H1 (cell line): Measurements from ENCODE around the gene RNF126. TPM values are rescaled to one million over a fixed set of nuclear protein-coding genes. Genes with fewer than 3 reads are reported as not detected.

Experiments
- CTCF ChIA-PET: fragments of 300-600 bp; sonication (Branson Sonifier 250); formaldehyde crosslinking; loops from one replicate; lab custom pipeline; 2021; ENCODE audit not compliant: partially characterized antibody; lab: Charles Lee
- POLR2A ChIA-PET: fragments of 300-600 bp; sonication (Branson Sonifier 250); formaldehyde crosslinking; loops from one replicate; lab custom pipeline; 2021; ENCODE audit warnings: inconsistent platforms; ENCODE audit not compliant: partially characterized antibody; lab: Charles Lee
- DNase-seq, 2 experiments: peaks; one replicate each; pipeline versions ENCODE4 v3.0.0 to v3.0.0-alpha.2; 2010 to 2022; ENCODE audit warnings: low spot score in 2 of 2, low read depth in 1 of 2, mixed read lengths in 1 of 2
- FAIRE-seq: peaks from 2 replicates; lab custom pipeline; 2011; peaks lifted over from hg19 to GRCh38; lab: Jason Lieb, UNC
- H2AFZ ChIP-seq: 2 replicates; pipeline ENCODE4 v1.8.1; 2012; ENCODE audit warnings: low read length, inconsistent platforms
- H2AK5ac ChIP-seq: 2 replicates; pipeline ENCODE4 v1.6.1; 2013; ENCODE audit warnings: low read depth, low read length
- H2BK120ac ChIP-seq: replicated peaks from 2 replicates; pipeline ENCODE3; 2013; ENCODE audit warnings: low read depth, low read length, inconsistent platforms
- H2BK12ac ChIP-seq: 2 replicates; pipeline ENCODE4 v1.6.1; 2013; ENCODE audit warnings: low read depth, low read length
- H2BK15ac ChIP-seq: 2 replicates; pipeline ENCODE4 v1.6.1; 2013; ENCODE audit warnings: low read length
- H2BK20ac ChIP-seq: 2 replicates; pipeline ENCODE4 v1.6.1; 2013; ENCODE audit warnings: low read length
- H2BK5ac ChIP-seq: 2 replicates; pipeline ENCODE4 v1.6.1; 2013; ENCODE audit warnings: low read depth, low read length
- H3K14ac ChIP-seq: 2 replicates; pipeline ENCODE4 v1.6.1; 2013; ENCODE audit warnings: inconsistent platforms; ENCODE audit not compliant: insufficient read length
- H3K18ac ChIP-seq: 2 replicates; pipeline ENCODE4 v1.6.1; 2013; ENCODE audit warnings: low read length; ENCODE audit errors: extremely low read depth
- H3K23ac ChIP-seq: 2 replicates; pipeline ENCODE4 v1.6.1; 2013; ENCODE audit warnings: inconsistent platforms; ENCODE audit not compliant: insufficient read length
- H3K23me2 ChIP-seq: 2 replicates; pipeline ENCODE4 v1.6.1; 2013; ENCODE audit warnings: low read depth, low read length
- H3K27ac ChIP-seq: 2 replicates; pipeline ENCODE4 v1.6.1; 2011; ENCODE audit warnings: low read depth, low read length, inconsistent platforms
- H3K27me3 ChIP-seq, 4 experiments: replicated peaks in 1 of 4; 1 replicate in 1 of 4; 2 replicates in 3 of 4; pipeline versions ENCODE4 v1.6.1 to v1.8.1; 2011 to 2013; ENCODE audit warnings: low read length in 3 of 4, mild to moderate bottlenecking in 3 of 4, inconsistent platforms in 2 of 4, mixed read lengths in 2 of 4, moderate library complexity in 1 of 4; ENCODE audit not compliant: control insufficient read depth in 3 of 4, insufficient read depth in 3 of 4; ENCODE audit errors: extremely low read depth in 1 of 4
- H3K36me3 ChIP-seq, 4 experiments: 2 replicates each; pipeline versions ENCODE4 v1.6.1 to v1.8.1; 2011 to 2013; ENCODE audit warnings: mild to moderate bottlenecking in 4 of 4, low read length in 3 of 4, moderate library complexity in 2 of 4, control low read depth in 1 of 4, inconsistent platforms in 1 of 4; ENCODE audit not compliant: insufficient read depth in 4 of 4, control insufficient read depth in 2 of 4
- H3K4ac ChIP-seq: replicated peaks from 2 replicates; pipeline ENCODE3; 2013; ENCODE audit warnings: low read length, low read depth, mixed read lengths, inconsistent platforms; ENCODE audit not compliant: insufficient read length
- H3K4me1 ChIP-seq, 4 experiments: replicated peaks in 1 of 4; 1 replicate in 1 of 4; 2 replicates in 3 of 4; pipeline versions ENCODE4 v1.6.1 to v1.8.1; 2011 to 2013; ENCODE audit warnings: low read length in 3 of 4, inconsistent platforms in 2 of 4, mixed read lengths in 1 of 4; ENCODE audit not compliant: insufficient read depth in 4 of 4, control insufficient read depth in 3 of 4
- H3K4me2 ChIP-seq, 2 experiments: 2 replicates each; pipeline versions ENCODE4 v1.6.1 to v1.8.1; 2011 to 2013; ENCODE audit warnings: low read depth in 2 of 2, low read length in 2 of 2, control low read depth in 1 of 2, inconsistent platforms in 1 of 2, mild to moderate bottlenecking in 1 of 2; ENCODE audit not compliant: insufficient read depth in 1 of 2
- H3K4me3 ChIP-seq, 4 experiments: fragments of 200-600, 300-600 bp in 1 of 4; sonication (generic), shearing (Covaris generic), sonication (Bioruptor Twin) in 1 of 4; 2 replicates each; pipeline versions ENCODE4 v1.5.1 to v1.8.1; 2011 to 2016; ENCODE audit warnings: low read length in 4 of 4, low read depth in 3 of 4, control low read depth in 2 of 4, inconsistent platforms in 2 of 4, mild to moderate bottlenecking in 2 of 4, mixed read lengths in 1 of 4, moderate library complexity in 1 of 4; ENCODE audit not compliant: insufficient read depth in 2 of 4; ENCODE audit errors: extremely low read depth in 1 of 4
- H3K56ac ChIP-seq: replicated peaks from 2 replicates; pipeline ENCODE3; 2013; ENCODE audit warnings: low read depth, mild to moderate bottlenecking, mixed read lengths, low read length, inconsistent platforms; ENCODE audit not compliant: insufficient read length
- H3K79me1 ChIP-seq: 2 replicates; pipeline ENCODE4 v1.6.1; 2013; ENCODE audit warnings: low read depth, low read length, control low read depth
- H3K79me2 ChIP-seq, 2 experiments: 2 replicates each; pipeline versions ENCODE4 v1.6.1 to v1.8.1; 2012 to 2013; ENCODE audit warnings: low read length in 2 of 2, mild to moderate bottlenecking in 2 of 2, inconsistent platforms in 1 of 2; ENCODE audit not compliant: insufficient read depth in 2 of 2, control insufficient read depth in 1 of 2
- H3K9ac ChIP-seq, 4 experiments: replicated peaks in 1 of 4; 1 replicate in 1 of 4; 2 replicates in 3 of 4; pipeline versions ENCODE4 v1.6.1 to v1.8.1; 2011 to 2013; ENCODE audit warnings: low read depth in 3 of 4, low read length in 3 of 4, control low read depth in 2 of 4, mild to moderate bottlenecking in 2 of 4, moderate library complexity in 2 of 4, inconsistent platforms in 1 of 4; ENCODE audit errors: extremely low read depth in 1 of 4
- H3K9me3 ChIP-seq, 2 experiments: 2 replicates each; pipeline versions ENCODE4 v1.6.1 to v1.8.1; 2012 to 2013; ENCODE audit warnings: mild to moderate bottlenecking in 2 of 2, moderate library complexity in 2 of 2, control low read depth in 1 of 2, inconsistent platforms in 1 of 2, low read depth in 1 of 2, low read length in 1 of 2, mixed read lengths in 1 of 2; ENCODE audit not compliant: insufficient read depth in 2 of 2
- H4K20me1 ChIP-seq, 2 experiments: replicated peaks in 1 of 2; 2 replicates each; pipeline versions ENCODE3 to v1.8.1; 2011 to 2013; ENCODE audit warnings: inconsistent platforms in 2 of 2, low read length in 2 of 2, mild to moderate bottlenecking in 1 of 2; ENCODE audit not compliant: insufficient read depth in 2 of 2, control insufficient read depth in 1 of 2
- H4K5ac ChIP-seq: 2 replicates; pipeline ENCODE4 v1.6.1; 2013; ENCODE audit warnings: low read length, low read depth, mixed read lengths, inconsistent platforms; ENCODE audit not compliant: insufficient read length
- H4K8ac ChIP-seq: 2 replicates; pipeline ENCODE4 v1.8.0; 2013; ENCODE audit warnings: mild to moderate bottlenecking, moderate library complexity, low read length, inconsistent platforms; ENCODE audit not compliant: insufficient read depth; ENCODE audit errors: extremely low read depth
- H4K91ac ChIP-seq: replicated peaks from 2 replicates; pipeline ENCODE3; 2013; ENCODE audit warnings: low read length, mixed read lengths, inconsistent platforms; ENCODE audit not compliant: insufficient read length
- BACH1 ChIP-seq: IDR thresholded peaks from 2 replicates; pipeline ENCODE4 v1.6.1; 2012; ENCODE audit warnings: low read length, improper control_type of control experiment
- CEBPB ChIP-seq: IDR thresholded peaks from 2 replicates; pipeline ENCODE4 v1.6.1; 2012; ENCODE audit warnings: low read depth, low read length
- CHD1 ChIP-seq: IDR thresholded peaks from 2 replicates; pipeline ENCODE4 v1.6.1; 2012; ENCODE audit warnings: low read depth, low read length, improper control_type of control experiment
- CREB1 ChIP-seq: IDR thresholded peaks from 2 replicates; pipeline ENCODE4 v1.6.1; 2012; ENCODE audit warnings: inconsistent platforms
- EGR1 ChIP-seq: IDR thresholded peaks from 2 replicates; pipeline ENCODE4 v1.6.1; 2011; ENCODE audit warnings: low read depth, low read length, borderline replicate concordance
- EP300 ChIP-seq, 2 experiments: IDR thresholded peaks; 1 replicate in 1 of 2; 2 replicates in 1 of 2; pipeline ENCODE4 v1.6.1; 2011 to 2012; ENCODE audit warnings: low read depth in 2 of 2, low read length in 2 of 2, mild to moderate bottlenecking in 2 of 2, borderline replicate concordance in 1 of 2, inconsistent platforms in 1 of 2, moderate library complexity in 1 of 2
- JUN ChIP-seq: IDR thresholded peaks from 2 replicates; pipeline ENCODE4 v1.6.1; 2011; ENCODE audit warnings: low read depth, mild to moderate bottlenecking, improper control_type of control experiment, low read length
- KDM4A ChIP-seq: IDR thresholded peaks from one replicate; pipeline ENCODE4 v1.7.1; 2012; ENCODE audit warnings: low read depth, mild to moderate bottlenecking, moderate library complexity, low read length, inconsistent platforms; ENCODE audit not compliant: severe bottlenecking
- SIN3A ChIP-seq, 2 experiments: IDR thresholded peaks in 1 of 2; conservative IDR thresholded peaks in 1 of 2; 2 replicates each; pipeline ENCODE4 v1.6.1; 2011 to 2012; ENCODE audit warnings: low read length in 2 of 2, improper control_type of control experiment in 1 of 2, low read depth in 1 of 2, mild to moderate bottlenecking in 1 of 2
- SUZ12 ChIP-seq: fragments of 200-600 bp; sonication (generic); IDR thresholded peaks from 2 replicates; pipeline ENCODE4 v1.6.1; 2012; ENCODE audit warnings: mild to moderate bottlenecking, inconsistent platforms, low read length, moderate library complexity, mixed read lengths
- TBP ChIP-seq: IDR thresholded peaks from 2 replicates; pipeline ENCODE4 v1.6.1; 2011; ENCODE audit warnings: low read depth, low read length, improper control_type of control experiment
- ZNF274 ChIP-seq: IDR thresholded peaks from 2 replicates; pipeline ENCODE4 v1.7.0; 2012; ENCODE audit warnings: low read length, borderline replicate concordance; ENCODE audit errors: extremely low read depth
- WGBS, 2 experiments: shearing (Covaris generic) in 1 of 2; methylation state at CpG; one replicate each; pipeline versions ENCODE4 v1.1.6 to v1.1.7; 2013 to 2015; ENCODE audit warnings: low lambda C conversion rate in 2 of 2, mixed read lengths in 2 of 2, inconsistent platforms in 1 of 2, low coverage in 1 of 2, missing lambda C conversion rate in 1 of 2; ENCODE audit not compliant: insufficient replicate concordance in 2 of 2, insufficient coverage in 1 of 2, insufficient read length in 1 of 2; ENCODE audit errors: extremely low coverage in 1 of 2, missing lambda C conversion rate in 1 of 2; 5-methylcytosine and 5-hydroxymethylcytosine counted together
- polyA plus RNA-seq, 7 experiments: library from polyadenylated mRNA; depleted of rRNA in 3 of 7; stranded (reverse) in 5 of 7; unstranded in 2 of 7; fragments of >200 nt in 5 of 7; fragments of 200-250 nt in 2 of 7; gene quantifications; 1 replicate in 5 of 7; 2 replicates in 1 of 7; 4 replicates in 1 of 7; pipeline versions ENCODE4 v1.2.1 to v1.2.3, GENCODE V29; 2011 to 2013; ENCODE audit warnings: missing spikeins in 2 of 7, mixed read lengths in 2 of 7
- total RNA-seq: library from RNA; stranded (reverse); fragmentation: NEBNext Ultra II Directional; extraction: Animal tissue kit (Norgen Biotek cat#: 25700); gene quantifications from 2 replicates; pipeline ENCODE4 v1.2.1, GENCODE V29; 2021
- TF ChIP-seq, protein P1 (sequence below): IDR thresholded peaks from 2 replicates; pipeline ENCODE4 v1.6.1; 2011; ENCODE audit warnings: low read length, improper control_type of control experiment

RNF126 gene
- total and polyA plus RNA-seq, 2 of the 8 experiments (the other 6 are each of a cell fraction or from before 2014, with no cell fraction given), result 21.8 to 68.0 TPM

DNA sequence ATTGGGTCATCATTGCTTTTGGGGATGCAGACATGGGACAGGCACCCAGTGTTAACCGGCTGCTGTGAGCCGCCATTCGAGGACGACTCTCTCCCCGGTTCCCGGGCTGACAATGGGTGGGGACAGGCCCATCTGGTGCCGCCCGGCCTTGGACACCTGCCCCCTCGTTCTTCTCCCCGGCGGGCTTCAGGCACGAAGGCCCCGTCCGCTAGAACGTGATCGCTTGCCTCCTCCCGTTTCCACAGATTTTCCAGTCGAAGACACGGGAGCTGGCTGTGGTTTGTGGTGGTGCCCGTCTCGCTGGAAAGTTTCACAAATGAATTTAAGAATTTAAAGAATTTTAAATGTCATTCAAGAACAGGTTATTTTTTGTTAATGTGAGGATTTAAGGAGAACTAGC lies 47.8 kb upstream of the RNF126 start:
- POLR2A ChIA-PET, result no interaction called here
- no peak overlapping the region for H2BK20ac ChIP-seq
- peaks cover 0 to 2% (median 0%) of the 10 kb centered on the region in 4 experiments; a peak in 2 of 7 replicates for H3K27me3 ChIP-seq
- peaks cover 4 to 6% of the 10 kb centered on the region in 2 experiments; a peak in 2 of 4 replicates for H3K9me3 ChIP-seq
- no peak overlapping the region for H3K14ac ChIP-seq
- no peak overlapping the region for H2BK15ac ChIP-seq
- no peaks in the 10 kb centered on the region for H3K79me2 ChIP-seq
- peaks cover 1 to 10% (median 4%) of the 10 kb centered on the region in 4 experiments for H3K4me1 ChIP-seq
- CTCF ChIA-PET, result interaction anchor here (0.9 to 1.5 kb wide), 7 partner anchors 13 to 45 kb away, joined by 3 to 6 read pairs (median 3); no protein-coding TSS in a partner anchor
- no peak overlapping the region for H3K27ac ChIP-seq
- no peak overlapping the region for H4K91ac ChIP-seq
- H4K5ac ChIP-seq, result no peak overlapping the region
- H3K4me3 ChIP-seq, result no peak overlapping the region
- H2BK5ac ChIP-seq, result no peak overlapping the region
- H3K56ac ChIP-seq, result no peak overlapping the region
- no peaks in the 10 kb centered on the region for H3K36me3 ChIP-seq
- H4K20me1 ChIP-seq, result peaks cover 0 to 5% of the 10 kb centered on the region in 2 experiments
- H3K23ac ChIP-seq, result no peak overlapping the region
- no peak overlapping the region for H2AFZ ChIP-seq
- H3K4ac ChIP-seq, result no peak overlapping the region
- peaks cover 2% of the 10 kb centered on the region; the same call in 1 of the 2 replicates for H3K23me2 ChIP-seq
- WGBS, 2 experiments, result 86% methylated on average over 21 of the region's 21 CpGs; no CpG with 5 or more reads in 1 of the 2 experiments
- H2BK120ac ChIP-seq, result no peak overlapping the region
- H3K18ac ChIP-seq, result no peak overlapping the region
- H3K79me1 ChIP-seq, result no peaks in the 10 kb centered on the region; the same call in 1 of the 2 replicates
- no peak overlapping the region for H3K9ac ChIP-seq
- no peak overlapping the region for H4K8ac ChIP-seq
- H2BK12ac ChIP-seq, result no peak overlapping the region
- no peak for DNase-seq
- no peak for FAIRE-seq
- no peak overlapping the region for H2AK5ac ChIP-seq
- no peak overlapping the region for H3K4me2 ChIP-seq
- TF ChIP-seq CREB1 (no peak), ZNF274 (no peak), SUZ12 (no peak), EGR1 (no peak), TBP (no peak), JUN (no peak), CHD1 (no peak), KDM4A (no peak), BACH1 (no peak), SIN3A (conservative IDR thresholded peaks at IDR 0.05 in 1 of 2, IDR thresholded peaks at IDR 0.05 in 1 of 2; ENCODE audit: low read depth in 1 of 2, low read length in 2 of 2) (no peak), CEBPB (no peak), EP300 (IDR thresholded peaks at IDR 0.05; ENCODE audit: borderline replicate concordance in 1 of 2, low read depth in 2 of 2, low read length in 2 of 2) (no peak)
- TF ChIP-seq, protein P1, sequence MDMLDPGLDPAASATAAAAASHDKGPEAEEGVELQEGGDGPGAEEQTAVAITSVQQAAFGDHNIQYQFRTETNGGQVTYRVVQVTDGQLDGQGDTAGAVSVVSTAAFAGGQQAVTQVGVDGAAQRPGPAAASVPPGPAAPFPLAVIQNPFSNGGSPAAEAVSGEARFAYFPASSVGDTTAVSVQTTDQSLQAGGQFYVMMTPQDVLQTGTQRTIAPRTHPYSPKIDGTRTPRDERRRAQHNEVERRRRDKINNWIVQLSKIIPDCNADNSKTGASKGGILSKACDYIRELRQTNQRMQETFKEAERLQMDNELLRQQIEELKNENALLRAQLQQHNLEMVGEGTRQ, result no peak
